ENCODE data around the gene VAMP8.
"Not testable (repeated sequence)": the region's sequence is repeated elsewhere in the genome, so short reads cannot be mapped to it uniquely, and the experiment has no call there.

VAMP8 gene

DNA sequence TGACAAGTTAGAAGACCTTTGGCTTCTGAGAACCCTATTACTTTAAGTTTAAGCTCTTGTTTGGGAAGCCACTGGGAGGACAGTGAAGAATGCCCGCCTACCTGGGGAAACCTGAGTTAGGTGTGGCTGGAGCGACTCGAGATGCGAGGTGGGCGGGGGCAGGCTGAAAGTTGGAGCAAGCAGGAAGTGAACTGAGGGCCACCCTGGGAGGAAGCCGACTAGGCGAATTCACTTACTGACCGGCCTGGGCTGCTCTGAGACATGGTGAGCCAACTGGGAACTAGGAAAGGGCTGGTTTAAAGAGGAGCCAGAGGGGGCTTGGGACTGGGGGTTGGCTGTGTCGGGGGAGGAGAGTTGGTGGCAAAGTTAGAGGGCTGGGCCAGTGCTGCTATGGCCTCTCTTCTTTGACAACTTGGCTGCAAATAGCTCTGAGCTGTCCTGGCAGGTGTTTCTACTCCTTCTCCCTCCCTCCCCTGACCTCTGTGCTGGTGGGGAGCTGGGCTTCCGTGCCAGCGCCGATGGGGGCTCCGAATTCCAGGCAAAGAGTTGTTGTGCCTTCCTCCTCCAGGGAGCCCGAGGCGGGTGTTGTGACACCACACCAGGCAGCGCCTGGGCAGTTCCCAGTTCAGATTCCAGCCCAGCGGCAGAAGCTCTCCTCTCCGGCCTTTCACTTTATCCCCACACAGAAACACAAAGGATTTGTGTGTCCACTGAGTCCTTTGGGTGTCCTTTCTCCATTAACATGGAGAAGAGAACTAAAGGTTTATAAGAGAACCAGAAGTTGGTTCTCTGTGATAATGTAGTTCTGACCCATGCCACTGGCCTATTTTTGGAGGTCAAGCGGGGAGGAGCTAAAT is at the start of gene VAMP8:
Gene VAMP8 (plus strand): TSS at position 201 of the 857 bp plus-strand sequence. CDS start 61 bp downstream, at position 262.
- no peak for DNase-seq

GRCh38 chr2:85527787-85528186 is 49.6 kb upstream of the VAMP8 start:
- DNase-seq = no peak

- DNase-seq = no peak
Measured at GRCh38 chr2:85528355-85528754, 49.0 kb upstream of the VAMP8 start.

DNA sequence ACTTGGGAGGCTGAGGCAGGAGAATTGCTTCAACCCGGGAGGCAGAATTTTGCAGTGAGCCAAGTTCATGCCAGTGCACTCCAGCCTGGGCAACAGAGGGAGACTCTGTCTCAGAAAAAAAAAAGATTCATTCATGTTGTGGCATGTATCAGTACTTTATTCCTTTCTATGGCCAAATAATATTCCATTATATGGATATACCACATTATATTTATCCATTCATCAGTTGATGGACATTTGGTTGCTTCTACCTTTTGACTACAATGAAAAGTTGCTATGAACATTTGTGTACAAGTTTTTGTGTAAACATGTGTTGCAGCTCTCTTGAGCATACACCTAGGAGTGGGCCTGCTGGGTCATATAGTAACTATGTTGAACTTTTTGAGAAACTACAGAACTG is 47.6 kb upstream of the VAMP8 start:
- no peak for DNase-seq

- DNase-seq = no peak
Measured at GRCh38 chr2:85531589-85531988, 45.8 kb upstream of the VAMP8 start.

- no peak for DNase-seq
Measured at GRCh38 chr2:85534099-85534498, 43.3 kb upstream of the VAMP8 start.

DNA sequence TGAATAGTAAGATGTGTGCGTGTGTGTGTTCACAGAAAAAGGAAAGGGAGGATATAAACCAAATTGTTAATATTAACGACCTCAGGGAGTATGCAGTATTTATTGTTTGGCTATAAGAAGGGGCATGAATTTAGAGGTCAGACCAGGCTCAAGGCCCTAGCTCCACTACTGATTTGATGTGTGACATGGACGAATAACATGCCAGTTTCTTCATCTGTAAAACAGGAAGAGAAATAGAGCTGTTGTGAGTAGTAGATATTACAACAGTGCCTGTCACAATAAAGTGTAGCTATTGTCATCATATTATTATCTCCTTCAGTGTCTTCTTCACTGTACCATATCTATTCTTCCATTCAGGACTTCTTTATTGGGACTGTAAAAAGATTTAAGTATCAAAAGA is 42.5 kb upstream of the VAMP8 start:
- no peak for DNase-seq

GRCh38 chr2:85536479-85536878 is 40.9 kb upstream of the VAMP8 start:
- DNase-seq = no peak

DNA sequence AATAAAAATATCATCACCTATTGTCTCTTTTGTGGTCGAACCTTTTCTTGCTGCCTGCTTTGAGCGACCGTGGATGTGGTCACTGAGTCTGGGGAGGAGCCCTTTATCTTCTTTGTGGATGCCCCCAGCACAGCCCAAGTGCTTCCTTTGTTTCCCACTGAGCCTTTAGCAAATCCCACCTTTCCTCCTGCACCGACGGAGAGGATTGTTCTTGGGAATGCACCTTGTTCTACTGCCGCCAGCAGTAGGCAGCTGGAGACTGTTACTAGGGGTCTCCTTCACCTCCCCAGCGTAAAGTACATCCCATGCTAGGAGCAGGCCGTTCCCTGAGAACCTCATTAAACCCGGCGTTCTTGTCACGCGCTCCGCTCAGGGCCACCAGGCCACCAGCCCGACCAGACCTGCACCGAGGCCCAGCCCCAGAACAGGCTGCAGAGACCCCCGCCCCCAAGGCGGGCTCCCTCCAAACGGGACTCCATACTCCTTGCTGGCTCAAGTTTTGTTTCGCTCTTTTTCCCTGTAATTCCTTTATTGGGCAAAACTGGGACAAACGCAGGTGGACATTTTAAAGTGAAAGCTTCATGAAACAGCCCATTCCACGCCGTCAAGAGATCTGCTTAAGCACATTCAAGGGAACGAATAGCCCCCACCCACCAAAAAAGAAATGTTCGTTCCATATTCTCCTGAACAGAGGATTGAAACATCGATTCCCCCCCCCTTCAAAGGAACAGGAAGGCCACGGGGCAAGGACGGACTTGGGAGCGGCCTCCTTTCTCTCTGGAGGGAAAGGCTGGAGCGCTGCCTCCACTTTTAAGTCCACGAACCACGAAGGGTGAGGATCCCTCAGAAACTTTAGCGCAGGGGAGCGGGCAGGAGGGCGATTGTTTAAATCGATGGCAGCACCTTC is 39.5 kb upstream of the VAMP8 start:
- no peak for DNase-seq

GRCh38 chr2:85538507-85539360 is 38.7 kb upstream of the VAMP8 start, which contains the start of gene MAT2A:
MAT2A (plus strand) TSS chr2:85539168; CDS start chr2:85539288, 120 bp downstream.
- peak; percentile 91 for DNase-seq

DNA sequence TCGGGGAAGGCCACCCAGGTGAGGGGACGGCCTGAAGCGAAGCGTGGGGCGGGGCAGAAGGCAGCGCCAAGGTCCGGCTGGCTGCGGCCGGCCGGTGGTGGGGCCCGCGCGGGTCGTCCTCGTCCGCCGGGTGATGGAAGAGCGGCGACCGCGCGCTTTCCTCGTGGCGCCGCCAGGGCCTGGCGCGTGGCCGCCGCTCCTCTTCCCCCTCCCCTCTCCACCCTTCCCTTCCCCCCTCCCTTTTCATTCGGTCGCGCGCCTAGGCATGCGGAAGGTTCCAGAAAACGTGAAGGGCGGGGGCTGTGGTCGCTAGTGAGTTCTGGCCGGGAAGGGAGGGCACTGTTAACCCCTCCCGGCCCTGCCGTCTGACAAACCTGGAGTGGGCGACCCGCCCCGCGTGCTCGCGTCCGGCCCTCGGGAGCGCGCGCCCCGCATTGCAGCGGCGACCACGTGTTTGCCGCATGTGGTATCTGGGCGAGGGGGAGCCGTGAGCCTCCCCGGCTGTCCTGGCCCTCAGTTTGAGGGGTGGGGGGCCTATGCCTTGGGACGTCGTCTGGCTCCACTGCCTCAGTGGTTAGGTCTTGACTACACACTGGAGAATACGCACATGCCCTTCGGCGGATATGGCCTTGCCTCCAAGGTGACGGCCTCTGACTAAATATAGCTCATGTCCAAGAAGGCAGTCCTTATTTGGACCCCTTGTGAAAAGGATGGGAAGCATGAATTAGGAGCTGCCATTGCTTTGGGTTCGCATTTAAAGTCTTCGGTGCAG is 37.8 kb upstream of the VAMP8 start:
- DNase-seq = no peak

DNA sequence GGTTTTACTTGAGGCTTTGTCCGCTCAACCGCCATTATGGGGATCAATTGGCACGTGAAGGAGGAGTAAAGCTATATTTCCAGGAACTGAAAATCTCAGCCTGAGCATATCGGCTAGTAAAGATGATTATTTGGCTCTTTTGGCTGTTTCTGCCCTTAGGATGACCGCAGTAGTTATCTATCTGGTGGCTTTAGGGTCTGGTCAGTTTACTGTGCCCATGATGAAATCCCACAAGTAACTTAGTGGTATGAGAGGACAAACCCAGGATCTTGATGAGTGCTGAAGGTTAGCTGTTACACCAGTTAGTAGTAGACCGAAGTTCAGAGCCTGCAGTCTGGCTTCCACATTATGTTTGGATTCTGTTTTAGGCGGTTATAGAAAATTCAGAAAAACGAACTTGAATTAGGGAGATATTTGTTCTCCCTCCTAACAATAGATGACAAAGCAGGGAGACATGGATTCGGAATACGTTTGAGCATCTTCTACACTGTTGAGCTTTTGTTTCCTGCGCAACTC is 37.2 kb upstream of the VAMP8 start:
- no peak for DNase-seq

DNA sequence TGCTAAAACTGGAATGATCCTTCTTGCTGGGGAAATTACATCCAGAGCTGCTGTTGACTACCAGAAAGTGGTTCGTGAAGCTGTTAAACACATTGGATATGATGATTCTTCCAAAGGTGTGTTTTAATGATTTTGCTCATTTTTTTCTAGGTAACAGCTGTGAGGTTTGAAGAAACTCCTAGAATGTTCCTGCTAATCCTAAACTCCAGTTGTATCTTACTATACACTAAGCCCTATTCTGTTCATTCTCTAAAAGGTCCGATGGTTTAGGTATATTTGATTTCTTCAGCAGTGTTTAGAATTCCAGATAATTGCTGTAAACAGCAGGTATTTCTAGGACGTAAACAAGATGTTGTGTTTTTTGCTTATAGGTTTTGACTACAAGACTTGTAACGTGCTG is 36.1 kb upstream of the VAMP8 start:
- DNase-seq = no peak

- DNase-seq = no peak
Measured at GRCh38 chr2:85541753-85542457, 35.5 kb upstream of the VAMP8 start.

- no peak for DNase-seq
Measured at GRCh38 chr2:85542777-85543176, 34.6 kb upstream of the VAMP8 start.

DNA sequence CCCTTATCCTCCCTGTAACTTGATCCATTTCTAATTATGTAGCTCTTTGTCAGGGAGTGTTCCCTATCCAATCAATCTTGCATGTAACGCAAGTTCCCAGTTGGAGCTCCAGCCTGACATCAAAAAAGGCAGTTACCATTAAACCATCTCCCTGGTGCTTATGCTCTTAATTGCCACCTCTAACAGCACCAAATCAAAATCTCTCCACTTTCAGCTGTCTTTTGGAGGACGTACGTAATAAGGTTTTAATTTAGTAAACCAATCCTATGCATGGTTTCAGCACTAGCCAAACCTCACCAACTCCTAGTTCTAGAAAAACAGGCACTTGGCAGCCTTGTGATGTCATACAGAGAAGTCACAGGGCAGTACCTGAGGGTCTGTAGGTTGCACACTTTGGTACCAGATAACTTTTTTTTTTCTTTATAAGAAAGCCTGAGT is 33.1 kb upstream of the VAMP8 start:
- DNase-seq = not testable (repeated sequence)

DNA sequence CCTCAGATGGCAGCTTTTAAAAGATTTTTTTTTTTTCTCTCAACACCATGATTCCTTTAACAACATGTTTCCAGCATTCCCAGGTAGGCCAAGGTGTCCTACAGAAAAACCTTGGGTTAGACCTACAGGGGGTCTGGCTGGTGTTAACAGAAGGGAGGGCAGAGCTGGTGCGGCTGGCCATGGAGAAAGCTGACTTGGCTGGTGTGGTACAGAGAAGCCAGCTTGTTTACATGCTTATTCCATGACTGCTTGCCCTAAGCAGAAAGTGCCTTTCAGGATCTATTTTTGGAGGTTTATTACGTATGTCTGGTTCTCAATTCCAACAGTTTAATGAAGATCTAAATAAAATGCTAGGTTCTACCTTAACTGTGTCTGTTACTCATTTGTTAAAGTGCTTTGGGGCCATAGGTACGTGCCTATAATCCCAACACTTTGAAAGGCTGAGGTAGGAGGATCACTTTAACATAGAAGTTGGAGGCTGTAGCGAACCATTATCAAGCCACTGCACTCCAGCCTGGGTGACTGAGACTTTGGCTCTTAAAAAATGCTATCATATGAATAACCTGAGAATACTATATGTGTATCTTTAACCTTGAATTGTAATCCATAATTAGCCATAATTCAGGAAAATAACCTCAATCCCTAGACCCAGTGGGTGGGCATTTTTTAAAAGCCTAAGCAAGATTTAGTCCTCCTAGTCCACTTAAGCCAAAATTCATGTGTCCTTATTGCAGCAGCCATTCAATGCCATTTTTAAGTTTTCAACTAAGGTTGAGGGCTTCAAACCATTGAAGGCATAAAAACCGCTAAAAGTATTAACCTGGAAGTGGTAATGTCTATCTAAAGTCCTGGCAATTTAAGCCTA is 32.2 kb upstream of the VAMP8 start:
- DNase-seq = not testable (repeated sequence)

DNA sequence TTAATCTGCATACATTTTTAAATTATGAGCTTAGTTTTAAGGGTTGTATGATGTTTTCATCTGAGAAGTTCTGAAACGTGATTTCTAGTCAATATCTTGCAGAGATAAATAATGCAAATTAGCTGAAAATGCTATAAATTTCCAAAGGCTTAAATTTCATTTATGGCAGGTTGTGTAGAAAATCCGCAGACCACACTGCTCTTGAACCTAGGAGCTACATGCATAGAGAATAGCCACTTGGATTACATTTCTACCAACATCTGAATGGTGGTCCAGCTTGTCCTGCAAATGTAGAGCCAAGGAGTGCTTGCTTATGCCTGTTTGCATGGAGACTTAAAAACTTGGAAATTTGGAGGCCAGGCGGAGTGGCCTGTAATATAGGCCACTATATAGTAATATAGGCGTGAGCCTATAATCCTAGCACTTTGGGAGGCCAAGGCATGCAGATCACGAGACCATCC is 31.6 kb upstream of the VAMP8 start:
- DNase-seq = no peak

- DNase-seq = no peak
Measured at GRCh38 chr2:85547089-85547858, 30.1 kb upstream of the VAMP8 start.

Data from cortex of kidney (tissue), 1 donor.